ENCODE results near the gene PWWP2B.

Gene PWWP2B

DNA sequence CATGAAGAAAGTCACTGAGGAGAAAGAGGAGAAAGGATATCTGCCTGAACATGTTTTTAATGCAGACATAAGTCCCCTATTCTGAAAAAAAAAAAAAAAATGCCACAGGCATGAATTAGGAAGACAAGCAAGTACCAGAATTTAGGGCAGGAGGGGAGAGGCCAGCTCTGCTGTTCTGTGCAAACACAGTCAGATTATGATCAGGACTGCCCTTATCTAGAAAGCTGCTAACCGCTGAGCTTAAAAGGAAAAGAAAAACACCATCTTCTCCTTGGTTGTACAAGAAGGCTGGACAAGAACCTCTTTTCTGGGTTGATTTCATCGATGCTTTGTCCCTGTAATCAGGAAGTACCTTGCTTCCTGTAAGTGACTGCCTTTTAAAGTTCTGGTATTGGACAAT is 15.3 kb upstream of the PWWP2B start:
- TF ChIP-seq, protein P1, sequence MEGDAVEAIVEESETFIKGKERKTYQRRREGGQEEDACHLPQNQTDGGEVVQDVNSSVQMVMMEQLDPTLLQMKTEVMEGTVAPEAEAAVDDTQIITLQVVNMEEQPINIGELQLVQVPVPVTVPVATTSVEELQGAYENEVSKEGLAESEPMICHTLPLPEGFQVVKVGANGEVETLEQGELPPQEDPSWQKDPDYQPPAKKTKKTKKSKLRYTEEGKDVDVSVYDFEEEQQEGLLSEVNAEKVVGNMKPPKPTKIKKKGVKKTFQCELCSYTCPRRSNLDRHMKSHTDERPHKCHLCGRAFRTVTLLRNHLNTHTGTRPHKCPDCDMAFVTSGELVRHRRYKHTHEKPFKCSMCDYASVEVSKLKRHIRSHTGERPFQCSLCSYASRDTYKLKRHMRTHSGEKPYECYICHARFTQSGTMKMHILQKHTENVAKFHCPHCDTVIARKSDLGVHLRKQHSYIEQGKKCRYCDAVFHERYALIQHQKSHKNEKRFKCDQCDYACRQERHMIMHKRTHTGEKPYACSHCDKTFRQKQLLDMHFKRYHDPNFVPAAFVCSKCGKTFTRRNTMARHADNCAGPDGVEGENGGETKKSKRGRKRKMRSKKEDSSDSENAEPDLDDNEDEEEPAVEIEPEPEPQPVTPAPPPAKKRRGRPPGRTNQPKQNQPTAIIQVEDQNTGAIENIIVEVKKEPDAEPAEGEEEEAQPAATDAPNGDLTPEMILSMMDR (IDR thresholded peaks at IDR 0.05; ENCODE audit: low read depth, low read length), result no peak
- DNase-seq (ENCODE audit: low read depth in 2 of 2), result no peak
- H3K4me3 ChIP-seq (replicated peaks in 1 of 2; ENCODE audit: low read depth in 2 of 2, low read length in 2 of 2), result no peak overlapping the region

DNA sequence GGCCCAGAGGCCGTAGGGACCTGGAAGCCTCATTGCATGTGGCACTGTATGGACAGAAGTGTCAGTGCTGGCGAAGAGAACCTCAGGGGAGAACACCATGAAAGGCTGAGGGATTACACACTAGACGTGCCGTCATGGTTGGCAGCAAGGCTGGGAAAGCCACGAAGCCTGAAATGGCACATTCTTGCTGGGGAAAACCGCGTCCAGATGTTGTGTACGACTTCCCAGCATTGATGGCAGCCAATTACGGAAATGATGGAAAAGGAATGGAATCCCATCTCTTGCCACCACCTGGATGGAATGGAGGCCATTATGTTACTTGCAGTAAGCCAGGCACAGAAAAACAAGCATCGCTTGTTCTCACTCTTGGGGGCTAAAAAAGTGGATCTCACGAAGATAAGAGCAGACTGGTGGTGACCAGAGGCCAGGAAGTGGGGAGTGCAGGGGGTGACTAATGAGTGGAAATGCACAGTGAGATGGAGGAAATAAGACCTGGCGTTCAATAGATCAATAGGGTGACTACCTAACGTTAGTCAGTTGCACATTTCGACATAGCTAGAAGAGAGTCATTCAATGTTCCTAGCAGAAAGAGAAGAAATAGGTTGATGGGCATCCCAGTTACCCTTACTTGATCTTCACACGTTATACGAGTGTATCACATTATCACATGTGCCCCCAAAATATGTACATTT is 14.6 kb upstream of the PWWP2B start:
- H3K4me3 ChIP-seq (replicated peaks in 1 of 2; ENCODE audit: low read depth in 2 of 2, low read length in 2 of 2), result no peak overlapping the region
- no peak for DNase-seq (ENCODE audit: low read depth in 2 of 2)
- TF ChIP-seq, protein P1 (IDR thresholded peaks at IDR 0.05; ENCODE audit: low read depth, low read length), result no peak

GRCh38 chr10:132383101-132383500 is 13.9 kb upstream of the PWWP2B start:
- DNase-seq (ENCODE audit: low read depth in 2 of 2), result no peak
- TF ChIP-seq, protein P1 (IDR thresholded peaks at IDR 0.05; ENCODE audit: low read depth, low read length), result no peak
- no peak overlapping the region for H3K4me3 ChIP-seq (replicated peaks in 1 of 2; ENCODE audit: low read depth in 2 of 2, low read length in 2 of 2)

DNA sequence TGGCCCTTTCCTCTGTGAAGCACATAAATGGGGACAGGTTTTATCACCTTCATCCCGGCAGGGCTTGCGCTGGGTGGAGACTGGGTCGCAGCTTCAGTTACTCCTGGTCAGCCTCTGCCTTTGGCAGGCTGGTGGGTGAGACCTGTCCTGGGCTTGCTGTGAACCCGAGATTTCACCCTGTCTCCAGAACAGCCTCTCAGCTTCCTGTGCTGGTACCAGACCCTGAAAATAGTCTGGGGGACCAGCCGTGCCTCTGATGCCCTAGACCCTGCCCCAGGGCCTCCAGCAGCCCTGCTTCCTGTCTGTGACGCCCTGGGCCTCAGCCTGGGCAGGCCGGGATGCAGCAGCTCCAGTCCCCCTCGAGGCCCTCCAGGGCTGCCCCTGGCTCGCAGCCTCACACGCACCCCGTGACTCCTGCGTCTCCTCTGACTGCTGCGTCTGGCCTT is 13.2 kb upstream of the PWWP2B start:
- TF ChIP-seq, protein P1 (IDR thresholded peaks at IDR 0.05; ENCODE audit: low read depth, low read length), result no peak
- DNase-seq (ENCODE audit: low read depth in 2 of 2), result no peak
- no peak overlapping the region for H3K4me3 ChIP-seq (replicated peaks in 1 of 2; ENCODE audit: low read depth in 2 of 2, low read length in 2 of 2)

DNA sequence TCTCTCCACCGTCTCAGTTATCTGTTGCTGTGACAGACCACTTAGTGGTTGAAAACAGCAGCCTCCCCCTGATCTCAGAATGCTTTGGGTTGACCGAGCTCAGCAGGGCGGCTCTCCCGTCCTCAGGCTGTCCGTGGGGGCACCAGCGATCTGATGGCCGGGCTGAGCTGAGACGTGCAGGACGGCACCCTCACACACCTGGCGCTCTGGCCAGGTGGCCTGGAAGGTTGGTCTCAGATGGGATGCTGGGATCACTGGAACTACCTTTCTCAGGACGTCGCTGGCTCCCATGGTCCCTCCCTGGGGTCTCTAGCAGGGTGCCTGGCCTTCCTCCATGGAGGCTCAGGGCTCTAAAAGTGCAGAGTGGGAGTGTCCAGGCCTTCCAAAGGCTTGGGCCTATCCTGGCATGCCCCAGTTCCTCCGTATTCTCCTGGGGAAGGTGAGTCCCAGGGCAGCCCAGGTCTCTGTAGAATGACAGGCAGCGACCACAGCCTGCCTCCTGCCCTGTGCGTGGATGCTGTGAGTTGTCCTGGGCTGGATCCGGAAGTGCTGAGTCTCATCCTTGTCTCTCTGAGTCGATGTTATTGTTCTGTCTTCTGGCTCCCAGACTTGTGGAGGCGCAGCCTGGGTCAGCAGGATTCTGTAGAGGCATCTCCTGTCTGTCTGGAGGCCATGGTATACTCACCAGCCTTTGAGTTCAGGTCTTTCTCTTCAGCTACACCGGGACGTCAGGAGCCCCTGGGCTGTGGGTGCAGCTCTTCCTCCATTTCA is 12.2 kb upstream of the PWWP2B start:
- TF ChIP-seq, protein P1 (IDR thresholded peaks at IDR 0.05; ENCODE audit: low read depth, low read length), result no peak
- DNase-seq (ENCODE audit: low read depth in 2 of 2), result no peak
- H3K4me3 ChIP-seq (replicated peaks in 1 of 2; ENCODE audit: low read depth in 2 of 2, low read length in 2 of 2), result no peak overlapping the region

GRCh38 chr10:132385389-132385667 is 11.7 kb upstream of the PWWP2B start:
- DNase-seq (ENCODE audit: low read depth in 2 of 2), result no peak
- TF ChIP-seq, protein P1 (IDR thresholded peaks at IDR 0.05; ENCODE audit: low read depth, low read length), result no peak
- H3K4me3 ChIP-seq (replicated peaks in 1 of 2; ENCODE audit: low read depth in 2 of 2, low read length in 2 of 2), result no peak overlapping the region

All from cardiac fibroblast (primary cell).